CD4-positive, alpha-beta memory T cell (primary cell): ENCODE results near the gene ELMO1. TPM values are rescaled to one million over a fixed set of nuclear protein-coding genes. Genes with fewer than 3 reads are reported as not detected.

ENCODE experiments used
- CTCF ChIA-PET: fragments of 350-600 bp; sonication (Branson Sonifier 250); formaldehyde crosslinking; loops from one replicate; lab custom pipeline; 2021; ENCODE audit warnings: inconsistent platforms; ENCODE audit not compliant: partially characterized antibody; lab: Charles Lee
- POLR2A ChIA-PET: fragments of 350-600 bp; sonication (Branson Sonifier 250); formaldehyde crosslinking; loops from one replicate; lab custom pipeline; 2021; ENCODE audit not compliant: partially characterized antibody; lab: Charles Lee
- DNase-seq, 5 donors: peaks; one replicate each; pipeline versions ENCODE4 v3.0.0 to v3.0.0-alpha.2; 2020 to 2022; ENCODE audit warnings: mixed read lengths in 1 of 5
- H3K27ac ChIP-seq: one replicate; pipeline ENCODE4 v1.7.0; 2013; ENCODE audit warnings: low read depth, low read length
- H3K27me3 ChIP-seq: 2 replicates; pipeline ENCODE4 v1.7.0; 2013; ENCODE audit warnings: mild to moderate bottlenecking, low read length, moderate library complexity; ENCODE audit not compliant: insufficient read depth
- H3K36me3 ChIP-seq: 2 replicates; pipeline ENCODE4 v1.7.0; 2013; ENCODE audit warnings: mild to moderate bottlenecking, low read length, moderate library complexity; ENCODE audit not compliant: insufficient read depth
- H3K4me1 ChIP-seq: 2 replicates; pipeline ENCODE4 v1.7.0; 2013; ENCODE audit warnings: mild to moderate bottlenecking, low read length, moderate library complexity; ENCODE audit not compliant: insufficient read depth
- H3K4me3 ChIP-seq, 2 donors: one replicate each; pipeline ENCODE4 v1.7.0; 2013; ENCODE audit warnings: low read length in 2 of 2, mild to moderate bottlenecking in 1 of 2
- H3K9me3 ChIP-seq, 2 donors: one replicate each; pipeline ENCODE4 v1.7.0; 2013; ENCODE audit warnings: low read length in 2 of 2, control low read depth in 1 of 2; ENCODE audit not compliant: control insufficient read depth in 1 of 2
- H3K27ac Mint-ChIP-seq, 7 donors: one replicate each; pipeline ENCODE4 v1.8.0; 2020 to 2021; ENCODE audit warnings: mixed read lengths in 7 of 7, mild to moderate bottlenecking in 6 of 7, inconsistent platforms in 3 of 7, moderate library complexity in 3 of 7
- H3K27me3 Mint-ChIP-seq, 2 donors: one replicate each; pipeline ENCODE4 v1.8.0; 2020 to 2021; ENCODE audit warnings: mixed read lengths in 2 of 2
- H3K36me3 Mint-ChIP-seq, 2 donors: one replicate each; pipeline ENCODE4 v1.8.0; 2020 to 2021; ENCODE audit warnings: mixed read lengths in 2 of 2, inconsistent platforms in 1 of 2, mild to moderate bottlenecking in 1 of 2
- H3K4me1 Mint-ChIP-seq, 4 donors: one replicate each; pipeline ENCODE4 v1.8.0; 2020 to 2021; ENCODE audit warnings: mixed read lengths in 4 of 4, mild to moderate bottlenecking in 1 of 4
- H3K4me3 Mint-ChIP-seq, 8 donors: one replicate each; pipeline ENCODE4 v1.8.0; 2020 to 2021; ENCODE audit warnings: mixed read lengths in 8 of 8, mild to moderate bottlenecking in 7 of 8, moderate library complexity in 6 of 8, inconsistent platforms in 3 of 8
- H3K9me3 Mint-ChIP-seq, 8 donors: one replicate each; pipeline ENCODE4 v1.8.0; 2020 to 2021; ENCODE audit warnings: mixed read lengths in 8 of 8, mild to moderate bottlenecking in 5 of 8, inconsistent platforms in 3 of 8, moderate library complexity in 1 of 8
- intact Hi-C: fragments of 100-400 bp; cut with micrococcal nuclease; formaldehyde crosslinking; loops from one replicate; pipeline ENCODE4 v1.15.1; 2023
- polyA plus RNA-seq, 2 donors: library from polyadenylated mRNA; unstranded; fragments of 300-500 nt; fragmentation: Illumina TruSeq; gene quantifications; one replicate each; pipeline ENCODE4 v1.2.3, GENCODE V29; 2021
- total RNA-seq, 2 experiments: library from RNA; stranded (reverse); gene quantifications; one replicate each; pipeline ENCODE4 v1.2.3, GENCODE V29; 2021

The ELMO1 gene
- total and polyA plus RNA-seq, 4 experiments from 2014 or later, result 45.1 to 131 (median 111) TPM

GRCh38 chr7:37110660-37111424 lies 337.8 kb downstream of the ELMO1 start:
- intact Hi-C loops, result no loop called here
- ChIA-PET POLR2A (no interaction called here), CTCF (interaction anchor here (0.6 kb wide), 1 partner anchor 106 kb away, joined by 3 read pairs; no protein-coding TSS in a partner anchor)

GRCh38 chr7:37109843-37110242 lies 338.8 kb downstream of the ELMO1 start:
- H3K4me3 ChIP-seq, result no peak overlapping the region
- no peaks in the 10 kb centered on the region for H3K9me3 ChIP-seq
- Mint-ChIP-seq H3K4me3 (no peak overlapping the region), H3K27ac (peak overlapping the region in 1 of 7 donors; percentile 39), H3K4me1 (peaks cover 22 to 50% (median 33%) of the 10 kb centered on the region in 4 donors), H3K9me3 (no peaks in the 10 kb centered on the region), H3K36me3 (peaks cover 34 to 43% of the 10 kb centered on the region in 2 donors), H3K27me3 (no peaks in the 10 kb centered on the region)
- ChIA-PET POLR2A (no interaction called here), CTCF (no interaction called here)
- no peak overlapping the region for H3K27ac ChIP-seq
- intact Hi-C loops, result no loop called here
- no peak for DNase-seq
- H3K27me3 ChIP-seq, result no peaks in the 10 kb centered on the region
- H3K36me3 ChIP-seq, result no peaks in the 10 kb centered on the region
- H3K4me1 ChIP-seq, result no peaks in the 10 kb centered on the region

More at GRCh38 chr7:37110660-37111424, 337.8 kb downstream of the ELMO1 start:
- H3K27ac ChIP-seq, result no peak overlapping the region
- no peaks in the 10 kb centered on the region for H3K36me3 ChIP-seq
- no peaks in the 10 kb centered on the region for H3K9me3 ChIP-seq
- no peak overlapping the region for H3K4me3 ChIP-seq
- peaks cover 24 to 51% (median 34%) of the 10 kb centered on the region in 4 donors for H3K4me1 Mint-ChIP-seq
- DNase-seq, result no peak
- H3K36me3 Mint-ChIP-seq, result peaks cover 32 to 39% of the 10 kb centered on the region in 2 donors
- peak overlapping the region in 2 of 7 donors; percentile 14 to 48 for H3K27ac Mint-ChIP-seq
- H3K4me3 Mint-ChIP-seq, result no peak overlapping the region
- H3K27me3 ChIP-seq, result no peaks in the 10 kb centered on the region
- H3K27me3 Mint-ChIP-seq, result no peaks in the 10 kb centered on the region
- H3K4me1 ChIP-seq, result no peaks in the 10 kb centered on the region
- H3K9me3 Mint-ChIP-seq, result no peaks in the 10 kb centered on the region

- no peak overlapping the region for H3K4me3 Mint-ChIP-seq
- peaks cover 20 to 43% (median 31%) of the 10 kb centered on the region in 4 donors for H3K4me1 Mint-ChIP-seq
- no peak overlapping the region for H3K4me3 ChIP-seq
Measured at GRCh38 chr7:37109016-37109683, 339.5 kb downstream of the ELMO1 start.

GRCh38 chr7:37108615-37109014 lies 340.0 kb downstream of the ELMO1 start:
- Histone ChIP-seq H3K9me3 (no peaks in the 10 kb centered on the region), H3K4me1 (no peaks in the 10 kb centered on the region), H3K27me3 (no peaks in the 10 kb centered on the region), H3K4me3 (no peak overlapping the region), H3K36me3 (no peaks in the 10 kb centered on the region), H3K27ac (no peak overlapping the region)
- Mint-ChIP-seq H3K4me3 (no peak overlapping the region), H3K4me1 (peaks cover 16 to 37% (median 26%) of the 10 kb centered on the region in 4 donors), H3K9me3 (no peaks in the 10 kb centered on the region), H3K27ac (peak overlapping the region in 3 of 7 donors; percentile 48 to 74 (median 49)), H3K36me3 (peaks cover 37 to 39% of the 10 kb centered on the region in 2 donors), H3K27me3 (no peaks in the 10 kb centered on the region)
- no peak for DNase-seq
- POLR2A ChIA-PET, result no interaction called here
- intact Hi-C loops, result no loop called here
- CTCF ChIA-PET, result no interaction called here

More at GRCh38 chr7:37109016-37109683, 339.5 kb downstream of the ELMO1 start:
- Mint-ChIP-seq H3K9me3 (no peaks in the 10 kb centered on the region), H3K27ac (no peak overlapping the region), H3K27me3 (no peaks in the 10 kb centered on the region), H3K36me3 (peaks cover 37 to 43% of the 10 kb centered on the region in 2 donors)
- intact Hi-C loops, result no loop called here
- no peaks in the 10 kb centered on the region for H3K9me3 ChIP-seq
- ChIA-PET POLR2A (no interaction called here), CTCF (no interaction called here)
- H3K4me1 ChIP-seq, result no peaks in the 10 kb centered on the region
- H3K27me3 ChIP-seq, result no peaks in the 10 kb centered on the region
- DNase-seq, result no peak
- no peaks in the 10 kb centered on the region for H3K36me3 ChIP-seq
- H3K27ac ChIP-seq, result no peak overlapping the region

- ChIA-PET CTCF (no interaction called here), POLR2A (no interaction called here)
- Histone ChIP-seq H3K27ac (no peak overlapping the region), H3K9me3 (no peaks in the 10 kb centered on the region), H3K27me3 (no peaks in the 10 kb centered on the region), H3K36me3 (no peaks in the 10 kb centered on the region), H3K4me1 (no peaks in the 10 kb centered on the region), H3K4me3 (no peak overlapping the region)
- DNase-seq, result no peak
- H3K27ac Mint-ChIP-seq, result no peak overlapping the region
- H3K4me1 Mint-ChIP-seq, result peaks cover 19 to 40% (median 33%) of the 10 kb centered on the region in 4 donors
- intact Hi-C loops, result no loop called here
- H3K4me3 Mint-ChIP-seq, result no peak overlapping the region
- no peaks in the 10 kb centered on the region for H3K9me3 Mint-ChIP-seq
- H3K36me3 Mint-ChIP-seq, result peaks cover 33% of the 10 kb centered on the region in 2 donors
- no peaks in the 10 kb centered on the region for H3K27me3 Mint-ChIP-seq
Measured at GRCh38 chr7:37107047-37107750, 341.5 kb downstream of the ELMO1 start.

- H3K4me3 ChIP-seq, result no peak overlapping the region
- Mint-ChIP-seq H3K27ac (no peak overlapping the region), H3K4me3 (no peak overlapping the region), H3K27me3 (no peaks in the 10 kb centered on the region), H3K36me3 (peaks cover 29 to 35% of the 10 kb centered on the region in 2 donors), H3K9me3 (no peaks in the 10 kb centered on the region), H3K4me1 (peaks cover 22 to 48% (median 38%) of the 10 kb centered on the region in 4 donors)
- intact Hi-C loops, result no loop called here
- H3K36me3 ChIP-seq, result no peaks in the 10 kb centered on the region
- no peak for DNase-seq
- no peaks in the 10 kb centered on the region for H3K9me3 ChIP-seq
- no peaks in the 10 kb centered on the region for H3K4me1 ChIP-seq
- POLR2A ChIA-PET, result no interaction called here
- H3K27ac ChIP-seq, result no peak overlapping the region
- no peaks in the 10 kb centered on the region for H3K27me3 ChIP-seq
- CTCF ChIA-PET, result no interaction called here
Measured at GRCh38 chr7:37105762-37106161, 342.9 kb downstream of the ELMO1 start.
